Measurements from ENCODE around the gene WASHC2A.
"Not testable (repeated sequence)": the region's sequence is repeated elsewhere in the genome, so short reads cannot be mapped to it uniquely, and the experiment has no call there.

The WASHC2A gene

GRCh38 chr10:50102267-50102666 lies 34.5 kb downstream of the WASHC2A start:
- H3K9ac ChIP-seq (ENCODE audit: low read depth in 1 of 2, low read length in 2 of 2); H3K27me3 ChIP-seq (ENCODE audit: control insufficient read depth in 2 of 2, insufficient read depth in 2 of 2, low read length in 2 of 2); H3K9me3 ChIP-seq (ENCODE audit: control insufficient read depth in 2 of 2, low read length in 2 of 2); H3K4me3 ChIP-seq (ENCODE audit: low read length in 2 of 2); H3K27ac ChIP-seq (ENCODE audit: low read depth in 2 of 2, low read length in 2 of 2); H3K4me1 ChIP-seq (ENCODE audit: control insufficient read depth in 2 of 2, insufficient read depth in 2 of 2, low read length in 2 of 2): not testable (repeated sequence)
- peaks cover 10 to 18% of the 10 kb centered on the region in 2 donors for H3K36me3 ChIP-seq (ENCODE audit: control insufficient read depth in 2 of 2, insufficient read depth in 2 of 2, low read length in 2 of 2)

GRCh38 chr10:50108999-50109698 lies 41.4 kb downstream of the WASHC2A start:
- H3K4me1 ChIP-seq (ENCODE audit: control insufficient read depth in 2 of 2, insufficient read depth in 2 of 2, low read length in 2 of 2); H3K9me3 ChIP-seq (ENCODE audit: control insufficient read depth in 2 of 2, low read length in 2 of 2); H3K4me3 ChIP-seq (ENCODE audit: low read length in 2 of 2); H3K36me3 ChIP-seq (ENCODE audit: control insufficient read depth in 2 of 2, insufficient read depth in 2 of 2, low read length in 2 of 2); H3K9ac ChIP-seq (ENCODE audit: low read depth in 1 of 2, low read length in 2 of 2); H3K27ac ChIP-seq (ENCODE audit: low read depth in 2 of 2, low read length in 2 of 2); H3K27me3 ChIP-seq (ENCODE audit: control insufficient read depth in 2 of 2, insufficient read depth in 2 of 2, low read length in 2 of 2): not testable (repeated sequence)

- H3K4me3 ChIP-seq (ENCODE audit: low read length in 2 of 2); H3K27ac ChIP-seq (ENCODE audit: low read depth in 2 of 2, low read length in 2 of 2); H3K36me3 ChIP-seq (ENCODE audit: control insufficient read depth in 2 of 2, insufficient read depth in 2 of 2, low read length in 2 of 2); H3K27me3 ChIP-seq (ENCODE audit: control insufficient read depth in 2 of 2, insufficient read depth in 2 of 2, low read length in 2 of 2); H3K9ac ChIP-seq (ENCODE audit: low read depth in 1 of 2, low read length in 2 of 2); H3K9me3 ChIP-seq (ENCODE audit: control insufficient read depth in 2 of 2, low read length in 2 of 2); H3K4me1 ChIP-seq (ENCODE audit: control insufficient read depth in 2 of 2, insufficient read depth in 2 of 2, low read length in 2 of 2): not testable (repeated sequence)
Measured at GRCh38 chr10:50112419-50113112, 44.8 kb downstream of the WASHC2A start.

GRCh38 chr10:50126765-50127164 lies 59.0 kb downstream of the WASHC2A start:
- H3K4me1 ChIP-seq (ENCODE audit: control insufficient read depth in 2 of 2, insufficient read depth in 2 of 2, low read length in 2 of 2); H3K27ac ChIP-seq (ENCODE audit: low read depth in 2 of 2, low read length in 2 of 2); H3K4me3 ChIP-seq (ENCODE audit: low read length in 2 of 2); H3K9ac ChIP-seq (ENCODE audit: low read depth in 1 of 2, low read length in 2 of 2); H3K9me3 ChIP-seq (ENCODE audit: control insufficient read depth in 2 of 2, low read length in 2 of 2); H3K27me3 ChIP-seq (ENCODE audit: control insufficient read depth in 2 of 2, insufficient read depth in 2 of 2, low read length in 2 of 2): not testable (repeated sequence)
- peaks cover 9 to 11% of the 10 kb centered on the region in 2 donors for H3K36me3 ChIP-seq (ENCODE audit: control insufficient read depth in 2 of 2, insufficient read depth in 2 of 2, low read length in 2 of 2)

GRCh38 chr10:50127770-50128292 lies 60.1 kb downstream of the WASHC2A start:
- not testable (repeated sequence) for H3K9ac ChIP-seq (ENCODE audit: low read depth in 1 of 2, low read length in 2 of 2); H3K4me3 ChIP-seq (ENCODE audit: low read length in 2 of 2); H3K9me3 ChIP-seq (ENCODE audit: control insufficient read depth in 2 of 2, low read length in 2 of 2); H3K27ac ChIP-seq (ENCODE audit: low read depth in 2 of 2, low read length in 2 of 2); H3K27me3 ChIP-seq (ENCODE audit: control insufficient read depth in 2 of 2, insufficient read depth in 2 of 2, low read length in 2 of 2); H3K4me1 ChIP-seq (ENCODE audit: control insufficient read depth in 2 of 2, insufficient read depth in 2 of 2, low read length in 2 of 2)
- peaks cover 11 to 14% of the 10 kb centered on the region in 2 donors for H3K36me3 ChIP-seq (ENCODE audit: control insufficient read depth in 2 of 2, insufficient read depth in 2 of 2, low read length in 2 of 2)

- not testable (repeated sequence) for H3K27ac ChIP-seq (ENCODE audit: low read depth in 2 of 2, low read length in 2 of 2); H3K9ac ChIP-seq (ENCODE audit: low read depth in 1 of 2, low read length in 2 of 2); H3K27me3 ChIP-seq (ENCODE audit: control insufficient read depth in 2 of 2, insufficient read depth in 2 of 2, low read length in 2 of 2); H3K4me1 ChIP-seq (ENCODE audit: control insufficient read depth in 2 of 2, insufficient read depth in 2 of 2, low read length in 2 of 2); H3K4me3 ChIP-seq (ENCODE audit: low read length in 2 of 2); H3K9me3 ChIP-seq (ENCODE audit: control insufficient read depth in 2 of 2, low read length in 2 of 2)
- peaks cover 7 to 14% of the 10 kb centered on the region in 2 donors for H3K36me3 ChIP-seq (ENCODE audit: control insufficient read depth in 2 of 2, insufficient read depth in 2 of 2, low read length in 2 of 2)
Measured at GRCh38 chr10:50131245-50131965, 63.7 kb downstream of the WASHC2A start.

- H3K27ac ChIP-seq (ENCODE audit: low read depth in 2 of 2, low read length in 2 of 2), result not testable (repeated sequence)
Measured at GRCh38 chr10:50132322-50132721, 64.6 kb downstream of the WASHC2A start.

GRCh38 chr10:50132841-50133240 lies 65.1 kb downstream of the WASHC2A start:
- H3K36me3 ChIP-seq (ENCODE audit: control insufficient read depth in 2 of 2, insufficient read depth in 2 of 2, low read length in 2 of 2), result peaks cover 6 to 14% of the 10 kb centered on the region in 2 donors
- H3K4me1 ChIP-seq (ENCODE audit: control insufficient read depth in 2 of 2, insufficient read depth in 2 of 2, low read length in 2 of 2), result not testable (repeated sequence)

More at GRCh38 chr10:50132322-50132721, 64.6 kb downstream of the WASHC2A start:
- H3K9me3 ChIP-seq (ENCODE audit: control insufficient read depth in 2 of 2, low read length in 2 of 2); H3K4me1 ChIP-seq (ENCODE audit: control insufficient read depth in 2 of 2, insufficient read depth in 2 of 2, low read length in 2 of 2); H3K4me3 ChIP-seq (ENCODE audit: low read length in 2 of 2); H3K9ac ChIP-seq (ENCODE audit: low read depth in 1 of 2, low read length in 2 of 2); H3K27me3 ChIP-seq (ENCODE audit: control insufficient read depth in 2 of 2, insufficient read depth in 2 of 2, low read length in 2 of 2): not testable (repeated sequence)
- H3K36me3 ChIP-seq (ENCODE audit: control insufficient read depth in 2 of 2, insufficient read depth in 2 of 2, low read length in 2 of 2), result peaks cover 6 to 14% of the 10 kb centered on the region in 2 donors

GRCh38 chr10:50143512-50144174 lies 75.9 kb downstream of the WASHC2A start:
- not testable (repeated sequence) for H3K27ac ChIP-seq (ENCODE audit: low read depth in 2 of 2, low read length in 2 of 2); H3K4me1 ChIP-seq (ENCODE audit: control insufficient read depth in 2 of 2, insufficient read depth in 2 of 2, low read length in 2 of 2); H3K9ac ChIP-seq (ENCODE audit: low read depth in 1 of 2, low read length in 2 of 2); H3K4me3 ChIP-seq (ENCODE audit: low read length in 2 of 2); H3K9me3 ChIP-seq (ENCODE audit: control insufficient read depth in 2 of 2, low read length in 2 of 2); H3K27me3 ChIP-seq (ENCODE audit: control insufficient read depth in 2 of 2, insufficient read depth in 2 of 2, low read length in 2 of 2); H3K36me3 ChIP-seq (ENCODE audit: control insufficient read depth in 2 of 2, insufficient read depth in 2 of 2, low read length in 2 of 2)

More at GRCh38 chr10:50132841-50133240, 65.1 kb downstream of the WASHC2A start:
- not testable (repeated sequence) for H3K9ac ChIP-seq (ENCODE audit: low read depth in 1 of 2, low read length in 2 of 2); H3K4me3 ChIP-seq (ENCODE audit: low read length in 2 of 2); H3K27me3 ChIP-seq (ENCODE audit: control insufficient read depth in 2 of 2, insufficient read depth in 2 of 2, low read length in 2 of 2); H3K9me3 ChIP-seq (ENCODE audit: control insufficient read depth in 2 of 2, low read length in 2 of 2); H3K27ac ChIP-seq (ENCODE audit: low read depth in 2 of 2, low read length in 2 of 2)

GRCh38 chr10:50145575-50145974 lies 77.8 kb downstream of the WASHC2A start:
- H3K4me3 ChIP-seq (ENCODE audit: low read length in 2 of 2); H3K27me3 ChIP-seq (ENCODE audit: control insufficient read depth in 2 of 2, insufficient read depth in 2 of 2, low read length in 2 of 2); H3K27ac ChIP-seq (ENCODE audit: low read depth in 2 of 2, low read length in 2 of 2); H3K4me1 ChIP-seq (ENCODE audit: control insufficient read depth in 2 of 2, insufficient read depth in 2 of 2, low read length in 2 of 2); H3K9me3 ChIP-seq (ENCODE audit: control insufficient read depth in 2 of 2, low read length in 2 of 2); H3K9ac ChIP-seq (ENCODE audit: low read depth in 1 of 2, low read length in 2 of 2); H3K36me3 ChIP-seq (ENCODE audit: control insufficient read depth in 2 of 2, insufficient read depth in 2 of 2, low read length in 2 of 2): not testable (repeated sequence)
